ENCODE data around the gene ANKRD42. TPM values are rescaled to one million over a fixed set of nuclear protein-coding genes. Genes with fewer than 3 reads are reported as not detected.

The ANKRD42 gene
- total RNA-seq, 1 experiment from 2014 or later: 8.6 TPM

DNA sequence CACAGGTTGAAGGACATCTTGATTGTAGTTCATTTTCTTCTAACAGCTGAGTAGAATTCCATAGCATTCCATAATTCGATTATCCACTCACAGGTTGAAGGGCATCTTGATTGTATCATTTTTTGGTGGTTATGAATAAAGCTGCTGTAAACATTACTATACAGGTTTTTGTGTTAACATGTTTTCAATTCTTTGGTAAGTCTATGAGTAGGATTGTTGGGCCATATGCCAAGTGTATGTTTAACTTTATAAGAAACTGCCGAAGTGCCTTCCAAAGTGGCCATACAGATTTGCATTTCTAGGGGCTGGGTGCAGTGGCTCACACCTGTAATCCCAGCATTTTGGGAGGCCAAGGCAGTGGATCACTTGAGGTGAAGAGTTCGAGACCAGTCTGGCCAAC is 44.6 kb downstream of the ANKRD42 start:
- POLR2A ChIA-PET: no interaction called here
- no TSS peak for BruUV-seq (replicated peaks)
- H3K27me3 Mint-ChIP-seq (ENCODE audit: insufficient read depth, unreplicated experiment): no peaks in the 10 kb centered on the region
- no peaks in the 10 kb centered on the region for H3K9me3 Mint-ChIP-seq (ENCODE audit: unreplicated experiment)
- DNase-seq (ENCODE audit: unreplicated experiment): no peak
- H3K27ac Mint-ChIP-seq (ENCODE audit: low read depth, unreplicated experiment): no peak overlapping the region
- H3K4me1 Mint-ChIP-seq (ENCODE audit: insufficient read depth, unreplicated experiment): no peaks in the 10 kb centered on the region
- no peak overlapping the region for H3K4me3 Mint-ChIP-seq (ENCODE audit: unreplicated experiment)
- CTCF ChIA-PET: interaction anchor here (0.5 to 5.4 kb wide), 6 partner anchors 11 to 598 kb away, joined by 3 to 39 read pairs (median 4); no protein-coding TSS in a partner anchor
- no peaks in the 10 kb centered on the region for H3K36me3 Mint-ChIP-seq (ENCODE audit: insufficient read depth, unreplicated experiment)
- intact Hi-C loops (cut with micrococcal nuclease): no loop called here
- TF ChIP-seq, protein P1, sequence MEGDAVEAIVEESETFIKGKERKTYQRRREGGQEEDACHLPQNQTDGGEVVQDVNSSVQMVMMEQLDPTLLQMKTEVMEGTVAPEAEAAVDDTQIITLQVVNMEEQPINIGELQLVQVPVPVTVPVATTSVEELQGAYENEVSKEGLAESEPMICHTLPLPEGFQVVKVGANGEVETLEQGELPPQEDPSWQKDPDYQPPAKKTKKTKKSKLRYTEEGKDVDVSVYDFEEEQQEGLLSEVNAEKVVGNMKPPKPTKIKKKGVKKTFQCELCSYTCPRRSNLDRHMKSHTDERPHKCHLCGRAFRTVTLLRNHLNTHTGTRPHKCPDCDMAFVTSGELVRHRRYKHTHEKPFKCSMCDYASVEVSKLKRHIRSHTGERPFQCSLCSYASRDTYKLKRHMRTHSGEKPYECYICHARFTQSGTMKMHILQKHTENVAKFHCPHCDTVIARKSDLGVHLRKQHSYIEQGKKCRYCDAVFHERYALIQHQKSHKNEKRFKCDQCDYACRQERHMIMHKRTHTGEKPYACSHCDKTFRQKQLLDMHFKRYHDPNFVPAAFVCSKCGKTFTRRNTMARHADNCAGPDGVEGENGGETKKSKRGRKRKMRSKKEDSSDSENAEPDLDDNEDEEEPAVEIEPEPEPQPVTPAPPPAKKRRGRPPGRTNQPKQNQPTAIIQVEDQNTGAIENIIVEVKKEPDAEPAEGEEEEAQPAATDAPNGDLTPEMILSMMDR (IDR thresholded peaks at IDR 0.05; ENCODE audit: unreplicated experiment): no peak

DNA sequence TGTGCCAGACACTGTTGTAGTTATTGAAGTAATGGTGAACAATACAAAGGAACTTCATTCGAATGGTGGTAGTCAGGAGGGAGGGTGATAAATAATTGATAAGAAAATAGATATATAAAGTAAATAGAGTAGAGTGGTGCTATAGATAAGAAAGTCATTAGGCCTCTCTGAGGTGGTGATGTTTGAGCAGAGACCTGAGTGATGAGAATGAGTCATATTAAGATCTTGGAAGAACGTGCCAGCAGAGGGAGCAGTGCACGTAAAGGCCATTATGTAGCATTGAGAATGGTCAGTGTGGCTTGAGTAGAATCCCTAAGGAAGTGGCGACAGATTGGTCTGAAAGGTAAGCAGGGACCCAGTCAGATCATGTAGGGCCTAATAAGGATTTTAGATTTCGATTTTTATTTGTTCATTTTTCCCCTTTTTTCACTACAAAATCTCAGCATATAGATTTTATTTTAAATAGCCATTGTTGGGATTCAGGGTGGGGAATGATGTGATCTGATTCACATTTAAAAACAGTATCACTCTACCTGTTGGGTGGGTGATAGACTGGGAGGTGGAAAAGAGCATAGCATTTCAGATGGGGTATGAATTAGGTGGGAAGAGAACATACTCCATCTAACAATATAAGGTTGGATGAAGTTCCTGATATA is 47.9 kb downstream of the ANKRD42 start:
- DNase-seq (ENCODE audit: unreplicated experiment): peak; percentile 80
- POLR2A ChIA-PET: interaction anchor here (1.0 kb wide), 1 partner anchor 9 kb away, joined by 3 read pairs; no protein-coding TSS in a partner anchor
- Mint-ChIP-seq H3K27me3 (ENCODE audit: insufficient read depth, unreplicated experiment) (no peaks in the 10 kb centered on the region), H3K9me3 (ENCODE audit: unreplicated experiment) (no peaks in the 10 kb centered on the region), H3K36me3 (ENCODE audit: insufficient read depth, unreplicated experiment) (no peaks in the 10 kb centered on the region), H3K4me3 (ENCODE audit: unreplicated experiment) (no peak overlapping the region), H3K4me1 (ENCODE audit: insufficient read depth, unreplicated experiment) (no peaks in the 10 kb centered on the region), H3K27ac (ENCODE audit: low read depth, unreplicated experiment) (no peak overlapping the region)
- CTCF ChIA-PET: interaction anchor here (0.6 to 0.8 kb wide), 4 partner anchors 8 to 578 kb away, joined by 3 to 5 read pairs (median 4); no protein-coding TSS in a partner anchor
- intact Hi-C loops (cut with micrococcal nuclease): loop anchor here (1.0 to 10.0 kb wide), 4 partner anchors 87 to 579 kb away; partner anchors contain the start of gene PCF11
- TF ChIP-seq, protein P1 (IDR thresholded peaks at IDR 0.05; ENCODE audit: unreplicated experiment): peak; percentile 47
- no TSS peak for BruUV-seq (replicated peaks)

DNA sequence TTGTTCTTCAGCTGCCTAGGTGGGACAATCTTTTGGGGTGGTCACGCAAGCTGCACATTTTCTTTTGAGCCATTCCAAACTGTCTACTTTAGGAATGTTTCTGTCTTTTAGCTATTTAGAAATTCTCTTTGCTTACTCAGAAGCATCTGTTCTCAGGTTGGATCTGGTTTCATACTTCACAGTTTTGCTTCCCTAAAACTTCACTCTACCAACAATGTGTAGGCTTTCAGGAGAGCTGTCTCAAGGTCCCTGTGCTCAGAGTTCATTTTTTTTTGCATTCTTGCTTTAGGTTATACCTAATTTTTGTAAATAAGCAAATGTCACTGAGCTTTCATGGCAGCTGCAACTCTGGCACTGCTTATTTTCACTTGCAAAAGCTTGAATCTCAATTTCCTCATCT is 55.9 kb downstream of the ANKRD42 start:
- H3K4me3 Mint-ChIP-seq (ENCODE audit: unreplicated experiment): no peak overlapping the region
- H3K36me3 Mint-ChIP-seq (ENCODE audit: insufficient read depth, unreplicated experiment): no peaks in the 10 kb centered on the region
- CTCF ChIA-PET: interaction anchor here (0.5 to 6.2 kb wide), 57 partner anchors 7 to 699 kb away, joined by 3 to 57 read pairs (median 4); partner anchors contain the start of genes ANKRD42, DDIAS, PRCP and RAB30
- BruUV-seq (replicated peaks): no TSS peak
- no peaks in the 10 kb centered on the region for H3K9me3 Mint-ChIP-seq (ENCODE audit: unreplicated experiment)
- intact Hi-C loops (cut with micrococcal nuclease): loop anchor here (10.0 kb wide), 1 partner anchor 95 kb away; the partner anchor contains the start of gene PCF11
- H3K27ac Mint-ChIP-seq (ENCODE audit: low read depth, unreplicated experiment): no peak overlapping the region
- TF ChIP-seq, protein P1 (IDR thresholded peaks at IDR 0.05; ENCODE audit: unreplicated experiment): no peak
- POLR2A ChIA-PET: interaction anchor here (1.0 to 2.0 kb wide), 4 partner anchors 9 to 349 kb away, joined by 4 to 11 read pairs (median 4); partner anchors contain the start of genes ANKRD42 and PRCP
- no peaks in the 10 kb centered on the region for H3K27me3 Mint-ChIP-seq (ENCODE audit: insufficient read depth, unreplicated experiment)
- no peak for DNase-seq (ENCODE audit: unreplicated experiment)
- no peaks in the 10 kb centered on the region for H3K4me1 Mint-ChIP-seq (ENCODE audit: insufficient read depth, unreplicated experiment)

DNA sequence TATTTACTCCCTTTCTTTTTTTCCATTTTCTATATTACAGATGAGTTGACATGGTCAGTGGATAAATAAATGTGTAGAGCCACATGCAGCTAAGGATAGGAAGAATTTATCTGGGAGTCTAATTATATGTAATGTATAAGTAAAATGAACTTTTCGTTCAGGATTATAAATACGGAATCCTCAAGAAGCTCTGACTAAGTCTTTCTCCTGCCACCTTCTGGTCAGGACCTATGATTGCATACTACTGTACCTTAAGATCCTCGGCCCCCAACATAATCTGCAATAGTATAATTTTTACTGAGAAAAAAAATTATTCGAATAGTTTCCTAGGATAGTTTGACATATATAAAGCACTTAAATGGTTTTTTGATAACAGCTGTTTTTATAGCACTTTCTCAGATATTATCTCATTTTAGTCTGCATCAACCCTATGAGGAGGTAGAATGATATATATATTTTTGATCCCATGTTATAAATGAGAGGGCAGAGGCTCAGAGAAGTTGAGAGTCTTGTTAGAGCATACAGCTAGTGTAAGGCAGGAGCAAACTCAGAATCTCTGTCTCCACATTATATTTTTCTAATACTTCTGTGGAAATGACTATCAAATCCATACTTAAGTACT is 56.6 kb downstream of the ANKRD42 start:
- POLR2A ChIA-PET: interaction anchor here (0.7 to 2.0 kb wide), 7 partner anchors 8 to 346 kb away, joined by 3 to 11 read pairs (median 3); partner anchors contain the start of gene ANKRD42

More for the DNA sequence above, 56.6 kb downstream of the ANKRD42 start:
- peak; percentile 53 for DNase-seq (ENCODE audit: unreplicated experiment)
- H3K4me3 Mint-ChIP-seq (ENCODE audit: unreplicated experiment): no peak overlapping the region
- TF ChIP-seq, protein P1 (IDR thresholded peaks at IDR 0.05; ENCODE audit: unreplicated experiment): peak; percentile 53
- no TSS peak for BruUV-seq (replicated peaks)
- H3K9me3 Mint-ChIP-seq (ENCODE audit: unreplicated experiment): no peaks in the 10 kb centered on the region
- no peaks in the 10 kb centered on the region for H3K27me3 Mint-ChIP-seq (ENCODE audit: insufficient read depth, unreplicated experiment)
- intact Hi-C loops (cut with micrococcal nuclease): loop anchor here (1.0 to 10.0 kb wide), 6 partner anchors 56 to 532 kb away; partner anchors contain the start of genes PCF11 and RAB30
- H3K4me1 Mint-ChIP-seq (ENCODE audit: insufficient read depth, unreplicated experiment): no peaks in the 10 kb centered on the region
- H3K36me3 Mint-ChIP-seq (ENCODE audit: insufficient read depth, unreplicated experiment): no peaks in the 10 kb centered on the region
- H3K27ac Mint-ChIP-seq (ENCODE audit: low read depth, unreplicated experiment): no peak overlapping the region
- CTCF ChIA-PET: interaction anchor here (0.6 to 6.2 kb wide), 76 partner anchors 8 to 728 kb away, joined by 3 to 57 read pairs (median 4); partner anchors contain the start of genes ANKRD42, DDIAS, PRCP and RAB30

All from MCF 10A (cell line).